Adrenal gland (tissue), 12 donors: ENCODE data around the gene ABHD6. TPM values are rescaled to one million over a fixed set of nuclear protein-coding genes. Genes with fewer than 3 reads are reported as not detected.
A peak's percentile ranks its signal among the peaks of the same experiment; 100 is the strongest.
"Not testable (repeated sequence)": the region's sequence is repeated elsewhere in the genome, so short reads cannot be mapped to it uniquely, and the experiment has no call there.

Experiments
- DNase-seq, 7 donors: peaks; one replicate each; pipeline ENCODE4 v3.0.0-alpha.2; 2019 to 2020
- H3K27ac ChIP-seq, 5 donors: fragments of 200-600 bp; sonication (generic) in 4 of 5; 1 replicate in 3 of 5; 2 replicates in 2 of 5; pipeline versions ENCODE4 v1.5.1 to v1.8.0; 2016 to 2020; ENCODE audit warnings: mild to moderate bottlenecking in 1 of 5
- H3K27me3 ChIP-seq: fragments of 200-600 bp; 2 replicates; pipeline ENCODE4 v1.8.0; 2021
- H3K36me3 ChIP-seq, 2 donors: fragments of 200-600 bp; replicated peaks in 1 of 2; 1 replicate in 1 of 2; 2 replicates in 1 of 2; pipeline versions ENCODE4 v1.5.1 to v1.8.0; 2018 to 2022
- H3K4me1 ChIP-seq, 2 donors: fragments of 200-600 bp; replicated peaks in 1 of 2; 1 replicate in 1 of 2; 2 replicates in 1 of 2; pipeline versions ENCODE4 v1.5.1 to v1.8.0; 2018 to 2021
- H3K4me3 ChIP-seq, 4 donors: fragments of 200-600 bp; sonication (generic) in 3 of 4; one replicate each; pipeline ENCODE4 v1.5.1; 2016 to 2018
- H3K9me3 ChIP-seq, 3 donors: fragments of 200-600 bp; sonication (generic) in 1 of 3; replicated peaks in 1 of 3; 1 replicate in 2 of 3; 2 replicates in 1 of 3; pipeline versions ENCODE4 v1.5.1 to v1.8.0; 2016 to 2021
- CTCF ChIP-seq, 6 experiments: fragments of 450-650 bp in 4 of 6; fragments of 200-600 bp in 2 of 6; sonication (generic) in 1 of 6; IDR thresholded peaks; 1 replicate in 5 of 6; 2 replicates in 1 of 6; pipeline versions ENCODE4 v1.5.1 to v1.8.0; 2016 to 2021; ENCODE audit warnings: antibody characterized with exemption in 6 of 6, mild to moderate bottlenecking in 2 of 6, moderate library complexity in 1 of 6
- POLR2A ChIP-seq, 2 donors: fragments of 450-650 bp; IDR thresholded peaks; one replicate each; pipeline ENCODE4 v1.6.1; 2017; ENCODE audit warnings: antibody characterized with exemption in 2 of 2, mild to moderate bottlenecking in 2 of 2, moderate library complexity in 1 of 2
- WGBS, 4 donors: extraction: QIAGEN DNeasy Blood & Tissue Kit in 2 of 4; methylation state at CpG; one replicate each; pipeline versions ENCODE4 v1.1.5 to v1.1.7; 2013 to 2017; 5-methylcytosine and 5-hydroxymethylcytosine counted together
- intact Hi-C, 2 donors: fragments of 100-400 bp; cut with DNase I; formaldehyde crosslinking; loops; one replicate each; pipeline versions ENCODE4 v1.14.1 to v1.15.0; 2022 to 2023
- polyA plus RNA-seq, 3 donors: library from polyadenylated mRNA; stranded (reverse); fragments of 200-250 nt in 2 of 3; fragments of 350-450 nt in 1 of 3; fragmentation: Illumina TruSeq in 1 of 3; extraction: RNeasy Lipid Tissue Mini Kit (QIAGEN cat#74804) in 1 of 3; gene quantifications; one replicate each; pipeline ENCODE4 v1.2.3, GENCODE V29; 2013 to 2014
- total RNA-seq, 9 donors: library from RNA; depleted of rRNA in 4 of 9; stranded (reverse); fragments of >200 nt in 4 of 9; fragments of 120-200 nt in 1 of 9; fragmentation: NEBNext Ultra II Directional in 1 of 9; extraction: Animal tissue kit (Norgen Biotek cat#: 25700) in 1 of 9; gene quantifications; one replicate each; pipeline versions ENCODE4 v1.1.0 to v1.2.4, GENCODE V29; 2013 to 2023
- donor health status: healthy with polysubstance abuse.
- donor health status: Bipolar disorder and iron deficiency.
- donor health status: DM: yes; HTN: yes; CAD: no.
- donor health status: DM: no; HTN: no; CAD: no.
- donor health status: DM: no; HTN: no; CAD: no.
- donor health status: DM: yes; HTN: yes; CAD: no.

The ABHD6 gene
- total and polyA plus RNA-seq, 12 donors, result 10.2 to 57.3 (median 27.7) TPM

GRCh38 chr3:58336135-58336882 is 98.7 kb downstream of the ABHD6 start:
- Histone ChIP-seq H3K4me1 (peaks cover 10 to 32% of the 10 kb centered on the region in 2 donors), H3K27ac (peak overlapping the region in 1 of 5 donors; percentile 80), H3K9me3 (no peaks in the 10 kb centered on the region), H3K4me3 (no peak overlapping the region), H3K27me3 (no peaks in the 10 kb centered on the region), H3K36me3 (no peaks in the 10 kb centered on the region)
- DNase-seq, result peak in 1 of 7 donors; percentile 21
- WGBS, 4 donors, result 85 to 100% (median 95%) methylated on average over 3 of the region's 3 CpGs
- intact Hi-C loops, result loop anchor here in 1 of 2 donors (10.0 kb wide), 1 partner anchor 48 kb away; no protein-coding TSS in a partner anchor
- TF ChIP-seq CTCF (IDR thresholded peaks at IDR 0.05), result no peak
- TF ChIP-seq POLR2A (IDR thresholded peaks at IDR 0.05), result no peak

- H3K36me3 ChIP-seq, result no peaks in the 10 kb centered on the region
- H3K4me1 ChIP-seq, result peaks cover 10 to 32% of the 10 kb centered on the region in 2 donors
- H3K27ac ChIP-seq, result no peak overlapping the region
- no peak for DNase-seq
- TF ChIP-seq CTCF (IDR thresholded peaks at IDR 0.05) (no peak), POLR2A (IDR thresholded peaks at IDR 0.05) (no peak)
- H3K4me3 ChIP-seq, result no peak overlapping the region
- no peaks in the 10 kb centered on the region for H3K9me3 ChIP-seq
- 93 to 95% (median 93%) methylated on average over 1 of the region's 1 CpG; no CpG with 5 or more reads in 1 of the 4 donors for WGBS, 4 donors
- no peaks in the 10 kb centered on the region for H3K27me3 ChIP-seq
- intact Hi-C loops, result loop anchor here in 1 of 2 donors (10.0 kb wide), 1 partner anchor 48 kb away; no protein-coding TSS in a partner anchor
These were observed 99.6 kb downstream of the ABHD6 start for GRCh38 chr3:58337190-58337589.

- H3K27me3 ChIP-seq, DNase-seq, H3K4me3 ChIP-seq, H3K9me3 ChIP-seq, H3K27ac ChIP-seq, H3K36me3 ChIP-seq: not testable (repeated sequence)
- WGBS, 4 donors, result 90 to 94% (median 93%) methylated on average over 12 of the region's 12 CpGs
- intact Hi-C loops, result loop anchor here in 1 of 2 donors (10.0 kb wide), 1 partner anchor 46 kb away; no protein-coding TSS in a partner anchor
- peaks cover 6 to 25% of the 10 kb centered on the region in 2 donors for H3K4me1 ChIP-seq
These were observed 101.6 kb downstream of the ABHD6 start for GRCh38 chr3:58339146-58339545.

- Histone ChIP-seq H3K27ac (no peak overlapping the region), H3K9me3 (no peaks in the 10 kb centered on the region), H3K36me3 (no peaks in the 10 kb centered on the region), H3K27me3 (no peaks in the 10 kb centered on the region), H3K4me1 (peaks cover 0 to 16% of the 10 kb centered on the region in 2 donors), H3K4me3 (no peak overlapping the region)
- 88 to 97% (median 92%) methylated on average over 3 of the region's 3 CpGs for WGBS, 4 donors
- TF ChIP-seq CTCF (IDR thresholded peaks at IDR 0.05) (no peak), POLR2A (IDR thresholded peaks at IDR 0.05) (no peak)
- intact Hi-C loops, result no loop called here
- DNase-seq, result no peak
These were observed 103.1 kb downstream of the ABHD6 start for GRCh38 chr3:58340594-58341244.
